Fibroblast of peridontal ligament (primary cell): ENCODE results near the gene TMEM179B.
"Not testable (repeated sequence)": the region's sequence is repeated elsewhere in the genome, so short reads cannot be mapped to it uniquely, and the experiment has no call there.

ENCODE experiments used
- DNase-seq: peaks from one replicate; pipeline ENCODE4 v3.0.0-alpha.2; 2010; ENCODE audit errors: extremely low read depth

Gene TMEM179B

GRCh38 chr11:62789576-62789975, 2.4 kb downstream of the TMEM179B start:
- no peak for DNase-seq

- DNase-seq: peak; percentile 59
These were observed 4.4 kb downstream of the TMEM179B start, which contains the start of gene TMEM223 for GRCh38 chr11:62791501-62792201. Gene TMEM223 (minus strand): TSS chr11:62792006. CDS start chr11:62791994, 12 bp downstream.

- DNase-seq: no peak
These were observed 5.0 kb downstream of the TMEM179B start for GRCh38 chr11:62792202-62792575.

- DNase-seq: no peak
These were observed 7.1 kb downstream of the TMEM179B start for GRCh38 chr11:62794201-62794775.

- no peak for DNase-seq
These were observed 9.1 kb downstream of the TMEM179B start for GRCh38 chr11:62796281-62796680.

GRCh38 chr11:62799486-62799885, 12.3 kb downstream of the TMEM179B start:
- DNase-seq: no peak

GRCh38 chr11:62801071-62801470, 13.9 kb downstream of the TMEM179B start:
- DNase-seq: no peak

- DNase-seq: peak; percentile 60
These were observed 17.3 kb downstream of the TMEM179B start for GRCh38 chr11:62804310-62805075.

- peak; percentile 92 for DNase-seq
These were observed 18.1 kb downstream of the TMEM179B start, which contains the start of gene NXF1 for GRCh38 chr11:62805076-62805892. Gene NXF1 (minus strand): TSS chr11:62805440. CDS start chr11:62805356, 84 bp downstream.

GRCh38 chr11:62805961-62806441, 18.8 kb downstream of the TMEM179B start:
- DNase-seq: no peak

GRCh38 chr11:62806611-62807121, 19.5 kb downstream of the TMEM179B start:
- DNase-seq: no peak

GRCh38 chr11:62810748-62811147, 23.5 kb downstream of the TMEM179B start:
- DNase-seq: no peak

GRCh38 chr11:62811659-62812058, 24.5 kb downstream of the TMEM179B start:
- no peak for DNase-seq

GRCh38 chr11:62816557-62816956, 29.4 kb downstream of the TMEM179B start:
- DNase-seq: no peak

GRCh38 chr11:62817129-62817528, 29.9 kb downstream of the TMEM179B start:
- no peak for DNase-seq

GRCh38 chr11:62823677-62824076, 36.5 kb downstream of the TMEM179B start:
- DNase-seq: no peak

GRCh38 chr11:62828130-62828529, 40.9 kb downstream of the TMEM179B start:
- DNase-seq: not testable (repeated sequence)

GRCh38 chr11:62830904-62831519, 43.8 kb downstream of the TMEM179B start:
- no peak for DNase-seq

- DNase-seq: peak; percentile 98
These were observed 44.5 kb downstream of the TMEM179B start, which contains the start of gene STX5 for GRCh38 chr11:62831520-62832335. Gene STX5 (minus strand): TSS chr11:62832051. CDS start chr11:62831243, 808 bp downstream.
